Thyroid gland (tissue), 4 donors: Measurements from ENCODE around the gene STK4. TPM values are rescaled to one million over a fixed set of nuclear protein-coding genes. Genes with fewer than 3 reads are reported as not detected.

Experiments
- DNase-seq, 2 donors: peaks; one replicate each; pipeline ENCODE4 v3.0.0-alpha.2; 2019
- H3K27ac ChIP-seq, 3 donors: fragments of 200-600 bp; sonication (generic); 1 replicate in 2 of 3; 2 replicates in 1 of 3; pipeline ENCODE4 v1.5.1; 2016 to 2019; ENCODE audit warnings: mild to moderate bottlenecking in 1 of 3, moderate library complexity in 1 of 3
- H3K27me3 ChIP-seq: fragments of 200-600 bp; sonication (generic); one replicate; pipeline ENCODE4 v1.5.1; 2019
- H3K36me3 ChIP-seq, 2 donors: fragments of 200-600 bp; sonication (generic); one replicate each; pipeline ENCODE4 v1.5.1; 2016 to 2019
- H3K4me1 ChIP-seq, 2 donors: fragments of 200-600 bp; sonication (generic); one replicate each; pipeline ENCODE4 v1.5.1; 2017 to 2019
- H3K4me3 ChIP-seq, 3 donors: fragments of 200-600 bp; sonication (generic); replicated peaks in 1 of 3; 1 replicate in 2 of 3; 2 replicates in 1 of 3; pipeline ENCODE4 v1.5.1; 2016; ENCODE audit warnings: mild to moderate bottlenecking in 1 of 3
- H3K9me3 ChIP-seq: fragments of 200-600 bp; sonication (generic); one replicate; pipeline ENCODE4 v1.5.1; 2017
- CTCF ChIP-seq, 6 experiments: fragments of 200-600 bp in 3 of 6; fragments of 450-650 bp in 3 of 6; sonication (generic) in 3 of 6; IDR thresholded peaks; one replicate each; pipeline ENCODE4 v1.5.1; 2016 to 2019; ENCODE audit warnings: antibody characterized with exemption in 6 of 6, mild to moderate bottlenecking in 2 of 6, inconsistent platforms in 1 of 6, moderate library complexity in 1 of 6
- POLR2A ChIP-seq, 2 donors: fragments of 450-650 bp; IDR thresholded peaks; one replicate each; pipeline ENCODE4 v1.6.1; 2017; ENCODE audit warnings: antibody characterized with exemption in 2 of 2, mild to moderate bottlenecking in 2 of 2, moderate library complexity in 1 of 2
- WGBS, 2 donors: methylation state at CpG; one replicate each; pipeline ENCODE4 v1.1.5; 2017; 5-methylcytosine and 5-hydroxymethylcytosine counted together
- intact Hi-C: fragments of 100-400 bp; cut with DNase I; formaldehyde crosslinking; loops from one replicate; pipeline ENCODE4 v1.15.1; 2023
- total RNA-seq, 4 donors: library from RNA; depleted of rRNA; stranded (reverse); fragments of >200 nt; gene quantifications; one replicate each; pipeline ENCODE4 v1.2.3, GENCODE V29; 2016

Gene STK4
- total RNA-seq, 4 donors from 2014 or later, result 18.8 to 37.2 (median 29.2) TPM

GRCh38 chr20:45049904-45050471 is 83.7 kb downstream of the STK4 start:
- WGBS, 2 donors, result 71 to 72% methylated on average over 5 of the region's 5 CpGs
- Histone ChIP-seq H3K4me1 (peaks cover 9 to 17% of the 10 kb centered on the region in 2 donors), H3K27me3 (no peaks in the 10 kb centered on the region), H3K4me3 (no peak overlapping the region), H3K9me3 (no peaks in the 10 kb centered on the region), H3K36me3 (no peaks in the 10 kb centered on the region), H3K27ac (no peak overlapping the region)
- no peak for TF ChIP-seq POLR2A (IDR thresholded peaks at IDR 0.05)
- no peak for TF ChIP-seq CTCF (IDR thresholded peaks at IDR 0.05)
- DNase-seq, result no peak
- intact Hi-C loops, result loop anchor here (10.0 kb wide), 1 partner anchor 45 kb away; no protein-coding TSS in a partner anchor

GRCh38 chr20:45051204-45052060 is 85.1 kb downstream of the STK4 start:
- H3K4me1 ChIP-seq, result peaks cover 9 to 17% of the 10 kb centered on the region in 2 donors
- no peak for TF ChIP-seq POLR2A (IDR thresholded peaks at IDR 0.05)
- TF ChIP-seq CTCF (IDR thresholded peaks at IDR 0.05), result no peak
- no peak for DNase-seq
- no peaks in the 10 kb centered on the region for H3K27me3 ChIP-seq
- no peak overlapping the region for H3K27ac ChIP-seq
- no peaks in the 10 kb centered on the region for H3K36me3 ChIP-seq
- WGBS, 2 donors, result 94 to 95% methylated on average over 3 of the region's 3 CpGs
- no peaks in the 10 kb centered on the region for H3K9me3 ChIP-seq
- intact Hi-C loops, result no loop called here
- no peak overlapping the region for H3K4me3 ChIP-seq

GRCh38 chr20:45052698-45053429 is 86.6 kb downstream of the STK4 start:
- Histone ChIP-seq H3K27ac (no peak overlapping the region), H3K4me3 (no peak overlapping the region), H3K4me1 (peaks cover 9 to 17% of the 10 kb centered on the region in 2 donors), H3K36me3 (peaks cover 0 to 8% of the 10 kb centered on the region in 2 donors), H3K9me3 (no peaks in the 10 kb centered on the region), H3K27me3 (no peaks in the 10 kb centered on the region)
- 65 to 67% methylated on average over 7 of the region's 7 CpGs for WGBS, 2 donors
- intact Hi-C loops, result no loop called here
- no peak for TF ChIP-seq CTCF (IDR thresholded peaks at IDR 0.05)
- TF ChIP-seq POLR2A (IDR thresholded peaks at IDR 0.05), result no peak
- DNase-seq, result no peak

GRCh38 chr20:45053430-45054351 is 87.4 kb downstream of the STK4 start:
- H3K4me3 ChIP-seq, result no peak overlapping the region
- peaks cover 9 to 17% of the 10 kb centered on the region in 2 donors for H3K4me1 ChIP-seq
- H3K9me3 ChIP-seq, result no peaks in the 10 kb centered on the region
- no peak overlapping the region for H3K27ac ChIP-seq
- TF ChIP-seq POLR2A (IDR thresholded peaks at IDR 0.05), result no peak
- TF ChIP-seq CTCF (IDR thresholded peaks at IDR 0.05), result no peak
- WGBS, 2 donors, result 79 to 88% methylated on average over 8 of the region's 8 CpGs
- DNase-seq, result no peak
- no peaks in the 10 kb centered on the region for H3K27me3 ChIP-seq
- peaks cover 0 to 8% of the 10 kb centered on the region in 2 donors for H3K36me3 ChIP-seq
- intact Hi-C loops, result no loop called here
